Psoas muscle (tissue), 8 donors: ENCODE results near the gene NMBR. TPM values are rescaled to one million over a fixed set of nuclear protein-coding genes. Genes with fewer than 3 reads are reported as not detected.
"Not testable (repeated sequence)": the region's sequence is repeated elsewhere in the genome, so short reads cannot be mapped to it uniquely, and the experiment has no call there.

Experiments
- ATAC-seq, 4 donors: fragments of 200-7000 bp; cut with Tn5 transposase; one replicate each; pipeline ENCODE4 v1.9.1; 2020; ENCODE audit warnings: moderate library complexity in 3 of 4, mild to moderate bottlenecking in 2 of 4
- DNase-seq, 2 donors: peaks; one replicate each; pipeline ENCODE4 v3.0.0-alpha.2; 2020
- H3K27ac ChIP-seq: fragments of 200-600 bp; one replicate; pipeline ENCODE4 v1.8.0; 2022
- H3K27me3 ChIP-seq, 3 donors: fragments of 200-600 bp in 1 of 3; one replicate each; pipeline versions ENCODE4 v1.6.1 to v1.8.0; 2013 to 2022; ENCODE audit warnings: low read length in 2 of 3, mild to moderate bottlenecking in 2 of 3, moderate library complexity in 1 of 3; ENCODE audit not compliant: insufficient read depth in 3 of 3
- H3K36me3 ChIP-seq, 2 donors: fragments of 200-600 bp in 1 of 2; one replicate each; pipeline versions ENCODE4 v1.6.1 to v1.8.0; 2013 to 2022; ENCODE audit warnings: low read depth in 1 of 2, mild to moderate bottlenecking in 1 of 2, moderate library complexity in 1 of 2; ENCODE audit not compliant: insufficient read depth in 1 of 2
- H3K4me1 ChIP-seq: fragments of 200-600 bp; one replicate; pipeline ENCODE4 v1.8.0; 2022
- H3K4me3 ChIP-seq: fragments of 200-600 bp; one replicate; pipeline ENCODE4 v1.8.0; 2022; ENCODE audit warnings: mild to moderate bottlenecking
- H3K9me3 ChIP-seq: fragments of 200-600 bp; one replicate; pipeline ENCODE4 v1.8.0; 2022
- CTCF ChIP-seq: fragments of 200-600 bp; IDR thresholded peaks from one replicate; pipeline ENCODE4 v1.8.0; 2022; ENCODE audit warnings: antibody characterized with exemption
- WGBS, 3 donors: extraction: QIAGEN DNeasy Blood & Tissue Kit; methylation state at CpG; one replicate each; pipeline versions ENCODE4 v1.1.6 to v1.1.7; 2013; 5-methylcytosine and 5-hydroxymethylcytosine counted together
- intact Hi-C, 2 donors: fragments of 100-400 bp; cut with DNase I; formaldehyde crosslinking; loops; one replicate each; pipeline versions ENCODE4 v1.11.0 to v1.14.2; 2022
- polyA plus RNA-seq, 3 donors: library from polyadenylated mRNA; stranded (reverse); fragments of 200-250 nt; gene quantifications; one replicate each; pipeline ENCODE4 v1.2.3, GENCODE V29; 2013
- total RNA-seq, 4 donors: library from RNA; stranded (reverse); fragmentation: NEBNext Ultra II Directional in 2 of 4; extraction: Animal tissue kit (Norgen Biotek cat#: 25700) in 2 of 4; gene quantifications; one replicate each; pipeline versions ENCODE4 v1.2.1 to v1.2.4, GENCODE V29; 2021 to 2023
- donor health status: healthy with polysubstance abuse.
- donor health status: DM: no; HTN: no; CAD: no; lungs with moderate emphysema.
- donor health status: Bipolar disorder and iron deficiency.
- donor health status: healthy.
- donor health status: DM: yes; HTN: yes; CAD: no.
- donor health status: DM: no; HTN: no; CAD: no.
- donor health status: DM: no; HTN: no; CAD: no.
- donor health status: DM: yes; HTN: yes; CAD: no.

NMBR gene
- total and polyA plus RNA-seq, 7 donors: not detected

- intact Hi-C loops: loop anchor here in 1 of 2 donors (10.0 kb wide), 1 partner anchor 133 kb away; no protein-coding TSS in a partner anchor
- Histone ChIP-seq H3K4me3 (no peak overlapping the region), H3K9me3 (no peaks in the 10 kb centered on the region), H3K36me3 (no peaks in the 10 kb centered on the region), H3K4me1 (no peaks in the 10 kb centered on the region), H3K27ac (no peak overlapping the region), H3K27me3 (no peaks in the 10 kb centered on the region)
- WGBS, 3 donors: 78 to 85% (median 83%) methylated on average over 2 of the region's 2 CpGs
- no peak for TF ChIP-seq CTCF
- DNase-seq: no peak
- ATAC-seq: no peak
These were observed 29.6 kb downstream of the NMBR start for GRCh38 chr6:142117366-142117765.

DNA sequence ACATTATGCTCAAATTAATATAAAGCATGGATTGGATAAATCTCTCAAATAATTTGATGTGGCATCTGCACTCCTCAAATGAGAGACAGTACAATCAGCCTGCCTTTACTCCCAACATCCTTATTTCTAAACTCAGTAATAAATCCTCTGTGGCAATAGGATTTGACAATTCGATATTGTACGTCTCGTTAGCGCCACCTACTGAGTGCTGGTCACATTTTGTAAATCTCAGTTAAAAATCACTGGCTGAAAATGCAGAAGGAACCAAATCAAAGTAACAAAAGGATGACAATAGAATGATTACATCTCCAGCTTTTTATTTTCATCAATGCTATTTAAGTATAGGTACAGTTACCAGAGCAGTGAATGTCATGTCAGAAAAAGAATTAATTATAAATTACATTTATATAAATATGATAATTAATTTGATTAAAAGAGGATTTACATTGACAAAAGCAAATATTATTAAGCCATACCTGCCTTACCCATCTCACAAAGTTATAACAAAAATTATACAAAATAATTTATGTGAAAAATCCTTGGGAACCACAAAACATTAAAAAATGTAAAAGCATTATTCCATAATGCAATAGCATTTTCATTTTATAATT is 34.4 kb downstream of the NMBR start:
- TF ChIP-seq CTCF: peak; percentile 65
- intact Hi-C loops: loop anchor here in 1 of 2 donors (10.0 kb wide), 1 partner anchor 128 kb away; no protein-coding TSS in a partner anchor
- Histone ChIP-seq H3K27me3 (no peaks in the 10 kb centered on the region), H3K9me3 (no peaks in the 10 kb centered on the region), H3K27ac (no peak overlapping the region), H3K4me3 (no peak overlapping the region), H3K4me1 (no peaks in the 10 kb centered on the region), H3K36me3 (no peaks in the 10 kb centered on the region)
- DNase-seq (peak; percentile 42 to 72), ATAC-seq (no peak)
- WGBS, 3 donors: 0% methylated on average over 4 of the region's 4 CpGs

DNA sequence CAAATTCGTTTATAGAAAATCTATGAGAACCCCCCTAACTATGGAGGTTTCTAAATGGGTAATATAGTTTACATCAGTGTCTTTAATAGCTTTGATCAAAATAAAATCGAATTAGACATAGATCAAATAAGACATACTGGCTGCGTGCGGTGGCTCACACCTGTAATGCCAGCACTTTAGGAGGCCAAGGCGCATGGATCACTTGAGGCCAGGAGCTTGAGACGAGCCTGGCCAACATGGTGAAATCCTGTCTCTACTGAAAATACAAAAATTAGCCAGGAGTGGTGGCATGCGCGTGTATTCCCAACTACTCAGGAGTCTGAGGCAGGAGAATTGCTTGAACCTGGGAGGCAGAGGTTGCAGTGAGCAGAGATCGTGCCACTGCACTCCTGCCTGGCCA is 36.1 kb downstream of the NMBR start:
- H3K27me3 ChIP-seq, H3K27ac ChIP-seq, H3K9me3 ChIP-seq, DNase-seq, H3K4me3 ChIP-seq, ATAC-seq, H3K36me3 ChIP-seq, H3K4me1 ChIP-seq: not testable (repeated sequence)
- intact Hi-C loops: loop anchor here in 1 of 2 donors (10.0 kb wide), 1 partner anchor 126 kb away; no protein-coding TSS in a partner anchor
- 89% methylated on average over 9 of the region's 9 CpGs for WGBS, 3 donors

- DNase-seq, H3K4me1 ChIP-seq, H3K36me3 ChIP-seq, H3K4me3 ChIP-seq, H3K9me3 ChIP-seq, H3K27ac ChIP-seq, ATAC-seq, H3K27me3 ChIP-seq, intact Hi-C loops: not testable (repeated sequence)
- WGBS, 3 donors: 75 to 90% (median 85%) methylated on average over 5 of the region's 5 CpGs
These were observed 42.1 kb downstream of the NMBR start for GRCh38 chr6:142104820-142105219.

- H3K27ac ChIP-seq: no peak overlapping the region
- H3K4me3 ChIP-seq: no peak overlapping the region
- peaks cover 0 to 13% (median 8%) of the 10 kb centered on the region in 3 donors for H3K27me3 ChIP-seq
- intact Hi-C loops: no loop called here
- H3K9me3 ChIP-seq: no peaks in the 10 kb centered on the region
- 1 to 3% (median 2%) methylated on average over 14 of the region's 14 CpGs for WGBS, 3 donors
- TF ChIP-seq CTCF: no peak
- H3K4me1 ChIP-seq: no peaks in the 10 kb centered on the region
- ATAC-seq (no peak), DNase-seq (peak in 1 of 2 donors; percentile 46)
- H3K36me3 ChIP-seq: no peaks in the 10 kb centered on the region
These were observed 58.1 kb downstream of the NMBR start for GRCh38 chr6:142088858-142089216.
